Naive thymus-derived CD4-positive, alpha-beta T cell (primary cell): ENCODE data around the gene TCP11. TPM values are rescaled to one million over a fixed set of nuclear protein-coding genes. Genes with fewer than 3 reads are reported as not detected.

Source experiments
- ATAC-seq: fragments of 150-1000 bp; cut with Tn5 transposase; 2 replicates; pipeline ENCODE4 v1.10.0; 2021; ENCODE audit warnings: mild to moderate bottlenecking, moderate library complexity
- CTCF ChIA-PET: fragments of 350-600 bp; sonication (Branson Sonifier 250); formaldehyde crosslinking; loops from one replicate; lab custom pipeline; 2021; ENCODE audit warnings: antibody characterized with exemption; lab: Charles Lee
- POLR2A ChIA-PET: fragments of 350-600 bp; sonication (Branson Sonifier 250); formaldehyde crosslinking; loops from one replicate; lab custom pipeline; 2021; ENCODE audit warnings: antibody characterized with exemption, inconsistent platforms; lab: Charles Lee
- DNase-seq, 9 donors: peaks; one replicate each; pipeline versions ENCODE4 v3.0.0 to v3.0.0-alpha.2; 2020 to 2022; ENCODE audit warnings: mixed read lengths in 1 of 9
- H3K27ac ChIP-seq: one replicate; pipeline ENCODE4 v1.7.0; 2013; ENCODE audit warnings: mild to moderate bottlenecking, low read depth, low read length, moderate library complexity
- H3K27me3 ChIP-seq, 2 donors: one replicate each; pipeline ENCODE4 v1.7.0; 2013; ENCODE audit warnings: low read length in 2 of 2, mild to moderate bottlenecking in 2 of 2, moderate library complexity in 2 of 2; ENCODE audit not compliant: control insufficient read depth in 2 of 2, insufficient read depth in 2 of 2
- H3K36me3 ChIP-seq, 3 experiments: 1 replicate in 2 of 3; 2 replicates in 1 of 3; pipeline ENCODE4 v1.7.0; 2013; ENCODE audit warnings: low read length in 3 of 3, mild to moderate bottlenecking in 3 of 3, moderate library complexity in 1 of 3; ENCODE audit not compliant: insufficient read depth in 3 of 3, control insufficient read depth in 2 of 3
- H3K4me1 ChIP-seq, 2 donors: one replicate each; pipeline ENCODE4 v1.7.0; 2013; ENCODE audit warnings: low read length in 2 of 2, mild to moderate bottlenecking in 2 of 2, moderate library complexity in 1 of 2; ENCODE audit not compliant: control insufficient read depth in 2 of 2, insufficient read depth in 2 of 2
- H3K4me3 ChIP-seq: 2 replicates; pipeline ENCODE4 v1.7.0; 2013; ENCODE audit warnings: mild to moderate bottlenecking, low read length
- H3K9me3 ChIP-seq, 3 experiments: 1 replicate in 2 of 3; 2 replicates in 1 of 3; pipeline ENCODE4 v1.7.0; 2013; ENCODE audit warnings: low read length in 3 of 3; ENCODE audit not compliant: control insufficient read depth in 2 of 3
- H3K27ac Mint-ChIP-seq, 9 donors: one replicate each; pipeline ENCODE4 v1.8.0; 2020 to 2022; ENCODE audit warnings: mixed read lengths in 9 of 9, mild to moderate bottlenecking in 8 of 9, moderate library complexity in 5 of 9, inconsistent platforms in 2 of 9
- H3K27me3 Mint-ChIP-seq, 5 donors: one replicate each; pipeline ENCODE4 v1.8.0; 2021 to 2022; ENCODE audit warnings: mixed read lengths in 5 of 5, mild to moderate bottlenecking in 1 of 5
- H3K36me3 Mint-ChIP-seq, 5 donors: one replicate each; pipeline ENCODE4 v1.8.0; 2020 to 2022; ENCODE audit warnings: mixed read lengths in 5 of 5, mild to moderate bottlenecking in 3 of 5, inconsistent platforms in 1 of 5
- H3K4me1 Mint-ChIP-seq, 7 donors: one replicate each; pipeline ENCODE4 v1.8.0; 2020 to 2022; ENCODE audit warnings: mixed read lengths in 7 of 7, mild to moderate bottlenecking in 3 of 7, inconsistent platforms in 1 of 7
- H3K4me3 Mint-ChIP-seq, 10 donors: one replicate each; pipeline ENCODE4 v1.8.0; 2020 to 2022; ENCODE audit warnings: mild to moderate bottlenecking in 10 of 10, mixed read lengths in 10 of 10, moderate library complexity in 6 of 10, inconsistent platforms in 2 of 10
- H3K9me3 Mint-ChIP-seq, 11 donors: one replicate each; pipeline ENCODE4 v1.8.0; 2020 to 2022; ENCODE audit warnings: mixed read lengths in 11 of 11, mild to moderate bottlenecking in 4 of 11, inconsistent platforms in 1 of 11, moderate library complexity in 1 of 11
- intact Hi-C, 2 donors: fragments of 100-400 bp; cut with micrococcal nuclease; formaldehyde crosslinking; loops; one replicate each; pipeline ENCODE4 v1.15.1; 2023
- polyA plus RNA-seq, 2 donors: library from polyadenylated mRNA; unstranded; fragments of 300-500 nt; fragmentation: Illumina TruSeq; gene quantifications; one replicate each; pipeline ENCODE4 v1.2.3, GENCODE V29; 2021
- total RNA-seq, 6 experiments: library from RNA in 5 of 6; stranded (reverse) in 5 of 6; gene quantifications; 1 replicate in 5 of 6; 2 replicates in 1 of 6; pipeline ENCODE4 v1.2.3 and lab custom pipeline; 2021 to 2026

TCP11 gene
- total and polyA plus RNA-seq, 7 experiments from 2014 or later = not detected

DNA sequence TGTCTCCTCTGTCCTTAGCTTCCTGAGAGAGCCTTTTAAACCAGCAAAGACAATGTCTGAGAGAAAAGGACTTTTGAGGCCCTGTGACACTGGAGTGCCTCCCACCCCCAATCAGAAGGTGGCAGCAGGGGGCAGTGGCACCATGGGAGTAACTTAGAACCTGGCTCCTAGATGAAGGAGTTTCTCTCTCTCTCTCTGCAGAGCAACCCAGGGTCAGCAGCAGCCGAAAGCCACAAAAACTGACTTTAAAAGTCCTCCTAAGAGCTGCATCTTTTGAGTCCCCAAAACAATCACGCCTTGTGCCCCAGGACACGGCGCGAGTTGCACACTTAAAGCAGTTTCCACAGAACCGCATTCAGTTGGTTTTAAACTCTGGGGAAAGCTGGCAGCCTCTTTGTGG is 5.3 kb upstream of the TCP11 start:
- Mint-ChIP-seq H3K36me3 (no peaks in the 10 kb centered on the region), H3K4me1 (peaks cover 3 to 37% (median 5%) of the 10 kb centered on the region in 7 donors), H3K9me3 (peaks cover 0 to 2% (median 0%) of the 10 kb centered on the region in 11 donors), H3K27me3 (peaks cover 0 to 9% (median 5%) of the 10 kb centered on the region in 5 donors), H3K27ac (no peak overlapping the region), H3K4me3 (no peak overlapping the region)
- ChIA-PET CTCF (no interaction called here), POLR2A (no interaction called here)
- intact Hi-C loops = loop anchor here in 1 of 2 donors (2.0 to 5.0 kb wide), 2 partner anchors 58 to 96 kb away; no protein-coding TSS in a partner anchor
- no peak overlapping the region for H3K27ac ChIP-seq
- no peak for ATAC-seq
- H3K27me3 ChIP-seq = no peaks in the 10 kb centered on the region
- DNase-seq = peak in 1 of 9 donors; percentile 37
- H3K9me3 ChIP-seq = no peaks in the 10 kb centered on the region
- no peaks in the 10 kb centered on the region for H3K36me3 ChIP-seq
- no peak overlapping the region for H3K4me3 ChIP-seq
- H3K4me1 ChIP-seq = no peaks in the 10 kb centered on the region

DNA sequence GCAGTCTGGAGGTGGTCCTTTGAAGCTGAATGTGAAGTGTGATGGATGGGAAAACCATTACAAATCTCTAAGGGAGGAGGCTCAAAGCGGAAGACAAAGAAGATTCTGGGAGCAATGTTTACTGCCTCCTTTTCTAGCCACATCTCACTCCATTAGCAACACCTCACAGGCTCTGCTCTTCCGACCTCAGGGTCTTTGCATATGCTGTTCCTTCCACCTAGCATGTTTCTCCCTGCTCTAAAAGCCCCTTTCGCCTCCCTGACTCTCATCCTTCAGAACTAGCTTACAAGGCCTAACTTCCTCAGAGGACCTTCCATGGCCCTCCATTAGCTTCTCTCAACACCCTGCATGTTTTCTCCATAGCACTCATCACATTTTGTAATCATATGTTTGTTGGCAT is 4.6 kb upstream of the TCP11 start:
- H3K27ac ChIP-seq = no peak overlapping the region
- intact Hi-C loops = loop anchor here in 1 of 2 donors (2.0 to 5.0 kb wide), 2 partner anchors 59 to 97 kb away; no protein-coding TSS in a partner anchor
- Mint-ChIP-seq H3K36me3 (no peaks in the 10 kb centered on the region), H3K4me1 (peaks cover 5 to 38% (median 6%) of the 10 kb centered on the region in 7 donors), H3K4me3 (no peak overlapping the region), H3K27me3 (peaks cover 0 to 10% (median 5%) of the 10 kb centered on the region in 5 donors), H3K9me3 (peaks cover 0 to 2% (median 0%) of the 10 kb centered on the region in 11 donors), H3K27ac (no peak overlapping the region)
- H3K4me1 ChIP-seq = no peaks in the 10 kb centered on the region
- no peaks in the 10 kb centered on the region for H3K36me3 ChIP-seq
- DNase-seq (no peak), ATAC-seq (no peak)
- ChIA-PET CTCF (interaction anchor here (0.6 kb wide), 1 partner anchor 199 kb away, joined by 3 read pairs; no protein-coding TSS in a partner anchor), POLR2A (no interaction called here)
- no peaks in the 10 kb centered on the region for H3K9me3 ChIP-seq
- no peaks in the 10 kb centered on the region for H3K27me3 ChIP-seq
- H3K4me3 ChIP-seq = no peak overlapping the region

GRCh38 chr6:35142588-35143569 is 1.7 kb upstream of the TCP11 start:
- intact Hi-C loops = loop anchor here in 1 of 2 donors (5.0 kb wide), 1 partner anchor 896 kb away; the partner anchor contains the start of gene SMIM29
- no peaks in the 10 kb centered on the region for H3K9me3 ChIP-seq

GRCh38 chr6:35140639-35141006 is 516 bp downstream of the TCP11 start:
- ATAC-seq (no peak), DNase-seq (no peak)
- H3K9me3 Mint-ChIP-seq = peaks cover 0 to 3% (median 0%) of the 10 kb centered on the region in 11 donors
- H3K27me3 Mint-ChIP-seq = peaks cover 8 to 35% (median 13%) of the 10 kb centered on the region in 5 donors
- Histone ChIP-seq H3K27ac (no peak overlapping the region), H3K4me3 (no peak overlapping the region), H3K4me1 (no peaks in the 10 kb centered on the region), H3K27me3 (no peaks in the 10 kb centered on the region), H3K36me3 (no peaks in the 10 kb centered on the region), H3K9me3 (no peaks in the 10 kb centered on the region)
- intact Hi-C loops = loop anchor here (1.0 to 5.0 kb wide), 8 partner anchors 100 to 977 kb away; partner anchors contain the start of genes SMIM29 (in 1 of the 2) and TAF11 (in 1 of the 2)
- H3K4me1 Mint-ChIP-seq = peaks cover 13 to 22% (median 16%) of the 10 kb centered on the region in 7 donors
- CTCF ChIA-PET = interaction anchor here (1.2 to 2.0 kb wide), 4 partner anchors 9 to 977 kb away, joined by 3 to 8 read pairs (median 6); no protein-coding TSS in a partner anchor
- peak overlapping the region in 1 of 9 donors; percentile 38 for H3K27ac Mint-ChIP-seq
- H3K4me3 Mint-ChIP-seq = peak overlapping the region in 9 of 10 donors; percentile 1 to 76 (median 46)
- POLR2A ChIA-PET = no interaction called here
- H3K36me3 Mint-ChIP-seq = no peaks in the 10 kb centered on the region

More at GRCh38 chr6:35142588-35143569, 1.7 kb upstream of the TCP11 start:
- H3K36me3 Mint-ChIP-seq = no peaks in the 10 kb centered on the region
- Histone ChIP-seq H3K27me3 (no peaks in the 10 kb centered on the region), H3K36me3 (no peaks in the 10 kb centered on the region), H3K4me1 (no peaks in the 10 kb centered on the region), H3K4me3 (no peak overlapping the region), H3K27ac (no peak overlapping the region)
- no peak for ATAC-seq
- CTCF ChIA-PET = no interaction called here
- H3K4me1 Mint-ChIP-seq = peaks cover 13 to 31% (median 16%) of the 10 kb centered on the region in 7 donors
- H3K27me3 Mint-ChIP-seq = peaks cover 8 to 32% (median 13%) of the 10 kb centered on the region in 5 donors
- DNase-seq = no peak
- H3K4me3 Mint-ChIP-seq = peak overlapping the region in 3 of 10 donors; percentile 26 to 43 (median 29)
- no peak overlapping the region for H3K27ac Mint-ChIP-seq
- POLR2A ChIA-PET = no interaction called here
- H3K9me3 Mint-ChIP-seq = peaks cover 0 to 3% (median 0%) of the 10 kb centered on the region in 11 donors

DNA sequence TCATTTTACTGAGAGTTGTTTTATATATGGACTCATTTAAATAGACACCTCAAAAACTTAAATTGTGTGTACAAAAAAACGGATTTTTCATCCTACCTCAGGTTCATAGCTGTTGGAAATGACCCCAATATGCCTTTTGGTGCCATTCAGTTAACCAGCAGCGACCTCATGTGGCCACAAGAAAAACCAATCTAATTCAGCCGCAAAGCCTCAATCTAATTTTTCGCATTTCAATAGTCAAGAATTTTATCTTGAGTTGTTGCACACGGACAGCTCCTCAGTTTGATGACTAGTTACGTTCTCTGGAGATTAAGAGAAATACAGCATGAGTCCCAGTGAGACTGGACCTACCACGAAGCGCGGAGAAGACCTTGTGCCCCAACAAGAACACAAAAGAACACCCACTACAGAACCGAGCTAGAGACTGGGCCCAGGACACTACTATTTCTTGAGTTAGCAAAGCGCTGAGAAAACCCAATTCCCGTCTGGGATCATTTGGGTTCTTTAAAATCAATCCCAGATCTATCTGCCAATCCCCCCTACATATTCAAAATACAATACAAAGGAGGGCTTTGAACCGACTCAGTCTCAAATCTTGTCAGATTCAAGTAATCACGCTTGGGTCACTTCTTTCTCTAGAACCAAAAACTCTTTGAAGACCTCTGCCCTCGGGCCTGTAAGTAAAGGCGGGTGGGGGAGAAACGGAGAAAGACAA is 1.1 kb downstream of the TCP11 start:
- ATAC-seq (peak; percentile 46), DNase-seq (peak in 6 of 9 donors; percentile 26 to 50 (median 42))
- POLR2A ChIA-PET = interaction anchor here (0.5 kb wide), 1 partner anchor 847 kb away, joined by 3 read pairs; no protein-coding TSS in a partner anchor
- Histone ChIP-seq H3K4me3 (no peak overlapping the region), H3K9me3 (no peaks in the 10 kb centered on the region), H3K27me3 (no peaks in the 10 kb centered on the region), H3K4me1 (no peaks in the 10 kb centered on the region), H3K36me3 (no peaks in the 10 kb centered on the region), H3K27ac (no peak overlapping the region)
- peak overlapping the region in 2 of 9 donors; percentile 38 to 44 for H3K27ac Mint-ChIP-seq
- peaks cover 0 to 3% (median 0%) of the 10 kb centered on the region in 11 donors for H3K9me3 Mint-ChIP-seq
- peaks cover 13 to 22% (median 16%) of the 10 kb centered on the region in 7 donors for H3K4me1 Mint-ChIP-seq
- intact Hi-C loops = loop anchor here (1.0 to 5.0 kb wide), 8 partner anchors 101 to 977 kb away; partner anchors contain the start of genes SMIM29 (in 1 of the 2) and TAF11 (in 1 of the 2)
- H3K4me3 Mint-ChIP-seq = peak overlapping the region in 9 of 10 donors; percentile 1 to 76 (median 46)
- H3K27me3 Mint-ChIP-seq = peaks cover 8 to 35% (median 13%) of the 10 kb centered on the region in 5 donors
- no peaks in the 10 kb centered on the region for H3K36me3 Mint-ChIP-seq
- CTCF ChIA-PET = interaction anchor here (0.7 to 2.5 kb wide), 11 partner anchors 9 to 977 kb away, joined by 3 to 16 read pairs (median 4); no protein-coding TSS in a partner anchor
